Prostate gland (tissue), 2 donors: ENCODE results near the gene RBPJ.

Source experiments
- POLR2A ChIP-seq: fragments of 450-650 bp; IDR thresholded peaks from one replicate; pipeline ENCODE4 v1.6.1; 2016; ENCODE audit warnings: antibody characterized with exemption, mild to moderate bottlenecking
- POLR2AphosphoS5 ChIP-seq: sonication (generic); formaldehyde crosslinking; IDR thresholded peaks from one replicate; pipeline ENCODE4 v1.6.1; 2017; ENCODE audit warnings: antibody characterized with exemption
- TF ChIP-seq, protein P1 (sequence below), 4 experiments: fragments of 200-600 bp in 2 of 4; fragments of 450-650 bp in 2 of 4; sonication (generic) in 2 of 4; IDR thresholded peaks; 1 replicate in 3 of 4; 2 replicates in 1 of 4; pipeline ENCODE4 v1.5.1; 2016 to 2019; ENCODE audit warnings: antibody characterized with exemption in 4 of 4, mild to moderate bottlenecking in 2 of 4, moderate library complexity in 2 of 4

DNA sequence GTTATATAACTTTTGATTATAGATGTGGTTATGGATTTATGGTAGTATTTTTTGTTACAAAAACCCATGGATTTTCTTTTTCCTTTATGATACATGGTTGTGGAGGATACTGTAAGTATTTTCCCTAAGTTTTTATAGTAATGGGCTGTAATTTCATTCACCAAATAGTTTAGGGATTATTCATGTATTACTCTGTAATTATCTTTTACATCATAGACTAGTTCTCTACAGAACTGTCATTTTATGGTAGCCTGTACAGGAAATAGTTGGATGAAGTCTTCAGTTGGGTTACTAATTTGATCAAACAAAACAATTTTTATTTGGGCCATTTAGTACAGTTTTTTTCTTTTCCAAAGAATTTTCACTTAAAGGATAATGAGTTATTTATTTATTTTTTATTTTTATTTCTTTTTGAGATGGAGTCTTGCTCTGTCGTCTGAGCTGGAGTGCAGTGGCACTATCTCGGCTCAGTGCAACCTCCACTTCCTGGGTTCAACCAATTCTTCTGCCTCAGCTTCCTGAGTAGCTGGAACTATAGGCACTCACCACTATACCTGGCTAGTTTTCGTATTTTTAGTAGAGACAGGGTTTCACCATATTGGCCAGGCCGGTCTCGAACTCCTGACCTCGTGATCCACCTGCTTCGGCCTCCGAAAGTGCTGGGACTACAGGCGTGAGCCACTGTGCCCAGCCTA is 42.1 kb downstream of the RBPJ start:
- TF ChIP-seq POLR2A (no peak), POLR2AphosphoS5 (no peak)
- TF ChIP-seq, protein P1, sequence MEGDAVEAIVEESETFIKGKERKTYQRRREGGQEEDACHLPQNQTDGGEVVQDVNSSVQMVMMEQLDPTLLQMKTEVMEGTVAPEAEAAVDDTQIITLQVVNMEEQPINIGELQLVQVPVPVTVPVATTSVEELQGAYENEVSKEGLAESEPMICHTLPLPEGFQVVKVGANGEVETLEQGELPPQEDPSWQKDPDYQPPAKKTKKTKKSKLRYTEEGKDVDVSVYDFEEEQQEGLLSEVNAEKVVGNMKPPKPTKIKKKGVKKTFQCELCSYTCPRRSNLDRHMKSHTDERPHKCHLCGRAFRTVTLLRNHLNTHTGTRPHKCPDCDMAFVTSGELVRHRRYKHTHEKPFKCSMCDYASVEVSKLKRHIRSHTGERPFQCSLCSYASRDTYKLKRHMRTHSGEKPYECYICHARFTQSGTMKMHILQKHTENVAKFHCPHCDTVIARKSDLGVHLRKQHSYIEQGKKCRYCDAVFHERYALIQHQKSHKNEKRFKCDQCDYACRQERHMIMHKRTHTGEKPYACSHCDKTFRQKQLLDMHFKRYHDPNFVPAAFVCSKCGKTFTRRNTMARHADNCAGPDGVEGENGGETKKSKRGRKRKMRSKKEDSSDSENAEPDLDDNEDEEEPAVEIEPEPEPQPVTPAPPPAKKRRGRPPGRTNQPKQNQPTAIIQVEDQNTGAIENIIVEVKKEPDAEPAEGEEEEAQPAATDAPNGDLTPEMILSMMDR (IDR thresholded peaks at IDR 0.05) = no peak
